Bronchial epithelial cell (primary cell): Measurements from ENCODE around the gene FRYL. TPM values are rescaled to one million over a fixed set of nuclear protein-coding genes. Genes with fewer than 3 reads are reported as not detected.
"Not testable (repeated sequence)": the region's sequence is repeated elsewhere in the genome, so short reads cannot be mapped to it uniquely, and the experiment has no call there.

Experiments
- DNase-seq: peaks from one replicate; pipeline ENCODE4 v3.0.0-alpha.2; 2010; ENCODE audit warnings: low read depth
- FAIRE-seq: peaks from 2 replicates; lab custom pipeline; 2011; peaks lifted over from hg19 to GRCh38; lab: Jason Lieb, UNC
- H3K27me3 ChIP-seq: 2 replicates; pipeline ENCODE4 v1.5.1; 2011; ENCODE audit warnings: low read length; ENCODE audit not compliant: control insufficient read depth, insufficient read depth
- H3K36me3 ChIP-seq: 2 replicates; pipeline ENCODE4 v1.5.1; 2011; ENCODE audit warnings: low read length; ENCODE audit not compliant: control insufficient read depth, insufficient read depth
- H3K4me3 ChIP-seq: 2 replicates; pipeline ENCODE4 v1.5.1; 2011; ENCODE audit warnings: mild to moderate bottlenecking, low read depth, low read length, control low read depth
- CTCF ChIP-seq: IDR thresholded peaks from 2 replicates; pipeline ENCODE4 v1.5.1; 2011; ENCODE audit warnings: mild to moderate bottlenecking, moderate library complexity, low read length, control low read depth, inconsistent platforms; ENCODE audit not compliant: insufficient read depth, severe bottlenecking
- total RNA-seq: library from RNA; depleted of rRNA; stranded (reverse); fragments of >200 nt; gene quantifications from 2 replicates; pipeline ENCODE4 v1.2.1, GENCODE V29; 2014

FRYL gene
- 43.2 and 58.8 TPM in 2 replicates for total RNA-seq

- Histone ChIP-seq H3K4me3 (peak within 1 kb of the TSS; percentile 87), H3K36me3 (no peaks in the 10 kb centered on the region), H3K27me3 (no peaks in the 10 kb centered on the region)
- TF ChIP-seq CTCF = no peak
- FAIRE-seq (peak; percentile 23), DNase-seq (peak; percentile 99)
These were observed at the start of gene FRYL for GRCh38 chr4:48779998-48780864. Gene FRYL, minus strand, starts transcription at chr4:48780279. Its CDS starts 145,869 bp downstream, at chr4:48634410.

- Histone ChIP-seq H3K27me3 (no peaks in the 10 kb centered on the region), H3K36me3 (no peaks in the 10 kb centered on the region), H3K4me3 (no peak overlapping the region)
- TF ChIP-seq CTCF = no peak
- FAIRE-seq = no peak
- DNase-seq = no peak
These were observed 47.5 kb upstream of the FRYL start for GRCh38 chr4:48827622-48828021.

GRCh38 chr4:48821431-48821830 is 41.4 kb upstream of the FRYL start:
- not testable (repeated sequence) for DNase-seq, H3K4me3 ChIP-seq, H3K36me3 ChIP-seq, H3K27me3 ChIP-seq, FAIRE-seq

GRCh38 chr4:48816971-48817370 is 36.9 kb upstream of the FRYL start:
- FAIRE-seq (peak; percentile 43), DNase-seq (no peak)
- Histone ChIP-seq H3K36me3 (no peaks in the 10 kb centered on the region), H3K4me3 (no peak overlapping the region), H3K27me3 (no peaks in the 10 kb centered on the region)
- no peak for TF ChIP-seq CTCF

GRCh38 chr4:48816297-48816696 is 36.2 kb upstream of the FRYL start:
- H3K36me3 ChIP-seq, DNase-seq, H3K27me3 ChIP-seq, FAIRE-seq, H3K4me3 ChIP-seq: not testable (repeated sequence)

- Histone ChIP-seq H3K27me3 (no peaks in the 10 kb centered on the region), H3K36me3 (no peaks in the 10 kb centered on the region), H3K4me3 (no peak overlapping the region)
- TF ChIP-seq CTCF = no peak
- DNase-seq (peak; percentile 37), FAIRE-seq (no peak)
These were observed 35.4 kb upstream of the FRYL start for GRCh38 chr4:48815483-48815882.
